ENCODE results near the gene SLC35F1.

SLC35F1 gene

GRCh38 chr6:118220429-118221128 lies 313.5 kb downstream of the SLC35F1 start:
- no peak for DNase-seq
- in situ Hi-C loops (cut with MboI; ENCODE audit: low pct_unique_long_range_greater_than_20kb, low sequenced_read_pairs) = no loop called here

GRCh38 chr6:118223316-118223715 lies 316.3 kb downstream of the SLC35F1 start:
- in situ Hi-C loops (cut with MboI; ENCODE audit: low pct_unique_long_range_greater_than_20kb, low sequenced_read_pairs) = no loop called here

GRCh38 chr6:118228886-118229285 lies 321.8 kb downstream of the SLC35F1 start:
- in situ Hi-C loops (cut with MboI; ENCODE audit: low pct_unique_long_range_greater_than_20kb, low sequenced_read_pairs) = no loop called here
- DNase-seq = no peak

More at GRCh38 chr6:118223316-118223715, 316.3 kb downstream of the SLC35F1 start:
- no peak for DNase-seq

- in situ Hi-C loops (cut with MboI; ENCODE audit: low pct_unique_long_range_greater_than_20kb, low sequenced_read_pairs) = no loop called here
- no peak for DNase-seq
Measured at GRCh38 chr6:118240878-118241528, 333.9 kb downstream of the SLC35F1 start.

- DNase-seq = no peak
Measured at GRCh38 chr6:118246406-118246805, 339.3 kb downstream of the SLC35F1 start.

GRCh38 chr6:118248171-118248570 lies 341.1 kb downstream of the SLC35F1 start:
- in situ Hi-C loops (cut with MboI; ENCODE audit: low pct_unique_long_range_greater_than_20kb, low sequenced_read_pairs) = no loop called here
- no peak for DNase-seq

More at GRCh38 chr6:118246406-118246805, 339.3 kb downstream of the SLC35F1 start:
- in situ Hi-C loops (cut with MboI; ENCODE audit: low pct_unique_long_range_greater_than_20kb, low sequenced_read_pairs) = no loop called here

- in situ Hi-C loops (cut with MboI; ENCODE audit: low pct_unique_long_range_greater_than_20kb, low sequenced_read_pairs) = no loop called here
- no peak for DNase-seq
Measured at GRCh38 chr6:118249680-118250079, 342.6 kb downstream of the SLC35F1 start.

- in situ Hi-C loops (cut with MboI; ENCODE audit: low pct_unique_long_range_greater_than_20kb, low sequenced_read_pairs) = no loop called here
- DNase-seq = peak; percentile 52
Measured at GRCh38 chr6:118252474-118252873, 345.4 kb downstream of the SLC35F1 start.

- in situ Hi-C loops (cut with MboI; ENCODE audit: low pct_unique_long_range_greater_than_20kb, low sequenced_read_pairs) = no loop called here
- no peak for DNase-seq
Measured at GRCh38 chr6:118253741-118254140, 346.7 kb downstream of the SLC35F1 start.

- in situ Hi-C loops (cut with MboI; ENCODE audit: low pct_unique_long_range_greater_than_20kb, low sequenced_read_pairs) = no loop called here
- no peak for DNase-seq
Measured at GRCh38 chr6:118260833-118261232, 353.8 kb downstream of the SLC35F1 start.

GRCh38 chr6:118263921-118264486 lies 356.9 kb downstream of the SLC35F1 start:
- in situ Hi-C loops (cut with MboI; ENCODE audit: low pct_unique_long_range_greater_than_20kb, low sequenced_read_pairs) = no loop called here
- DNase-seq = peak; percentile 20

GRCh38 chr6:118269659-118270058 lies 362.6 kb downstream of the SLC35F1 start:
- in situ Hi-C loops (cut with MboI; ENCODE audit: low pct_unique_long_range_greater_than_20kb, low sequenced_read_pairs) = no loop called here
- no peak for DNase-seq

- in situ Hi-C loops (cut with MboI; ENCODE audit: low pct_unique_long_range_greater_than_20kb, low sequenced_read_pairs) = loop anchor here (25.0 kb wide), 1 partner anchor 310 kb away; no protein-coding TSS in a partner anchor
- DNase-seq = no peak
Measured at GRCh38 chr6:118277631-118278030, 370.6 kb downstream of the SLC35F1 start.

GRCh38 chr6:118280210-118280609 lies 373.1 kb downstream of the SLC35F1 start:
- no peak for DNase-seq
- in situ Hi-C loops (cut with MboI; ENCODE audit: low pct_unique_long_range_greater_than_20kb, low sequenced_read_pairs) = loop anchor here (25.0 kb wide), 1 partner anchor 307 kb away; no protein-coding TSS in a partner anchor

GRCh38 chr6:118281291-118281690 lies 374.2 kb downstream of the SLC35F1 start:
- DNase-seq = no peak
- in situ Hi-C loops (cut with MboI; ENCODE audit: low pct_unique_long_range_greater_than_20kb, low sequenced_read_pairs) = loop anchor here (25.0 kb wide), 1 partner anchor 306 kb away; no protein-coding TSS in a partner anchor

GRCh38 chr6:118283766-118284165 lies 376.7 kb downstream of the SLC35F1 start:
- in situ Hi-C loops (cut with MboI; ENCODE audit: low pct_unique_long_range_greater_than_20kb, low sequenced_read_pairs) = loop anchor here (25.0 kb wide), 1 partner anchor 304 kb away; no protein-coding TSS in a partner anchor
- DNase-seq = peak; percentile 72

- DNase-seq = no peak
- in situ Hi-C loops (cut with MboI; ENCODE audit: low pct_unique_long_range_greater_than_20kb, low sequenced_read_pairs) = loop anchor here (25.0 kb wide), 1 partner anchor 302 kb away; no protein-coding TSS in a partner anchor
Measured at GRCh38 chr6:118284736-118285360, 377.8 kb downstream of the SLC35F1 start.

GRCh38 chr6:118285791-118286190 lies 378.7 kb downstream of the SLC35F1 start:
- DNase-seq = no peak
- in situ Hi-C loops (cut with MboI; ENCODE audit: low pct_unique_long_range_greater_than_20kb, low sequenced_read_pairs) = loop anchor here (25.0 kb wide), 1 partner anchor 302 kb away; no protein-coding TSS in a partner anchor

- no peak for DNase-seq
- in situ Hi-C loops (cut with MboI; ENCODE audit: low pct_unique_long_range_greater_than_20kb, low sequenced_read_pairs) = loop anchor here (25.0 kb wide), 1 partner anchor 299 kb away; no protein-coding TSS in a partner anchor
Measured at GRCh38 chr6:118288355-118289124, 381.5 kb downstream of the SLC35F1 start.
